Measurements from ENCODE around the gene L3MBTL4.

- TF ChIP-seq CREB1 (IDR thresholded peaks at IDR 0.05) (no peak), CREB1 (CRISPR knock-in tag; IDR thresholded peaks at IDR 0.05) (no peak), ERF (CRISPR knock-in tag; IDR thresholded peaks at IDR 0.05) (no peak), CHD7 (IDR thresholded peaks at IDR 0.05; ENCODE audit: low read depth, low read length) (no peak), ZNF184 (CRISPR knock-in tag; IDR thresholded peaks at IDR 0.05) (no peak), CTCF (IDR thresholded peaks at IDR 0.05 in 2 of 3, conservative IDR thresholded peaks at IDR 0.05 in 1 of 3; ENCODE audit: insufficient read depth in 2 of 3, low read depth in 1 of 3, low read length in 3 of 3) (no peak), JUND (IDR thresholded peaks at IDR 0.05; ENCODE audit: borderline replicate concordance, low read depth, low read length) (no peak), JUND (tag; IDR thresholded peaks at IDR 0.05; ENCODE audit: borderline replicate concordance, low read depth, low read length) (no peak), RFX5 (IDR thresholded peaks at IDR 0.05; ENCODE audit: low read depth, low read length) (no peak), POLR2A (conservative IDR thresholded peaks at IDR 0.05) (no peak), ZNF384 (IDR thresholded peaks at IDR 0.05; ENCODE audit: low read depth, low read length) (no peak), POLR2AphosphoS5 (IDR thresholded peaks at IDR 0.05; ENCODE audit: control insufficient read depth, insufficient read depth, low read depth, low read length) (no peak), SRF (CRISPR knock-in tag; IDR thresholded peaks at IDR 0.05) (no peak), TAF1 (IDR thresholded peaks at IDR 0.05; ENCODE audit: control insufficient read depth, extremely low read depth, insufficient read depth, low read length, severe bottlenecking) (no peak)
Measured at GRCh38 chr18:6017171-6017570, 397.5 kb downstream of the L3MBTL4 start.

Data from K562 (cell line).